MCF 10A (cell line): ENCODE data around the gene POLR2E. TPM values are rescaled to one million over a fixed set of nuclear protein-coding genes. Genes with fewer than 3 reads are reported as not detected.

Source experiments
- BruUV-seq: library from RNA; stranded (reverse); fragments of 400-500 nt; replicated peaks from 2 replicates; lab custom pipeline; 2021; lab: Mats Ljungman, UMichigan
- CTCF ChIA-PET: fragments of 300-600 bp; sonication (Branson Sonifier 250); formaldehyde crosslinking; extraction: SDS; loops from one replicate; lab custom pipeline; 2021; ENCODE audit warnings: antibody characterized with exemption, inconsistent platforms; lab: Yijun Ruan, JAX
- POLR2A ChIA-PET: fragments of 300-600, 350-650 bp; sonication (Branson Sonifier 250); formaldehyde crosslinking; extraction: SDS; loops from one replicate; lab custom pipeline; 2020; ENCODE audit warnings: antibody characterized with exemption, inconsistent platforms; lab: Yijun Ruan, JAX
- DNase-seq: peaks from one replicate; pipeline ENCODE4 v3.0.0-alpha.2; 2018; ENCODE audit not compliant: unreplicated experiment
- H3K27ac Mint-ChIP-seq: one replicate; pipeline ENCODE4 v1.8.0; 2022; ENCODE audit warnings: mild to moderate bottlenecking, low read depth, mixed read lengths; ENCODE audit not compliant: unreplicated experiment
- H3K27me3 Mint-ChIP-seq: one replicate; pipeline ENCODE4 v1.8.0; 2022; ENCODE audit warnings: mixed read lengths; ENCODE audit not compliant: insufficient read depth, unreplicated experiment
- H3K36me3 Mint-ChIP-seq: one replicate; pipeline ENCODE4 v1.8.0; 2022; ENCODE audit warnings: mild to moderate bottlenecking, moderate library complexity, mixed read lengths; ENCODE audit not compliant: insufficient read depth, unreplicated experiment
- H3K4me1 Mint-ChIP-seq: one replicate; pipeline ENCODE4 v1.8.0; 2022; ENCODE audit warnings: mixed read lengths; ENCODE audit not compliant: insufficient read depth, unreplicated experiment
- H3K4me3 Mint-ChIP-seq: one replicate; pipeline ENCODE4 v1.8.0; 2022; ENCODE audit warnings: mild to moderate bottlenecking, moderate library complexity, mixed read lengths; ENCODE audit not compliant: unreplicated experiment
- H3K9me3 Mint-ChIP-seq: one replicate; pipeline ENCODE4 v1.8.0; 2022; ENCODE audit warnings: mixed read lengths; ENCODE audit not compliant: unreplicated experiment
- intact Hi-C: fragments of 100-400 bp; cut with micrococcal nuclease; formaldehyde crosslinking; loops from 2 replicates; pipeline ENCODE4 v1.14.1; 2022
- total RNA-seq: library from RNA; stranded (reverse); gene quantifications from 2 replicates; pipeline ENCODE4 v1.2.3, GENCODE V29; 2022
- TF ChIP-seq, protein P1 (sequence below): fragments of 200-600 bp; IDR thresholded peaks from one replicate; pipeline ENCODE4 v1.8.0; 2022; ENCODE audit warnings: antibody characterized with exemption, mild to moderate bottlenecking; ENCODE audit not compliant: unreplicated experiment

Gene POLR2E
- total RNA-seq, 1 experiment from 2014 or later: 184 TPM

DNA sequence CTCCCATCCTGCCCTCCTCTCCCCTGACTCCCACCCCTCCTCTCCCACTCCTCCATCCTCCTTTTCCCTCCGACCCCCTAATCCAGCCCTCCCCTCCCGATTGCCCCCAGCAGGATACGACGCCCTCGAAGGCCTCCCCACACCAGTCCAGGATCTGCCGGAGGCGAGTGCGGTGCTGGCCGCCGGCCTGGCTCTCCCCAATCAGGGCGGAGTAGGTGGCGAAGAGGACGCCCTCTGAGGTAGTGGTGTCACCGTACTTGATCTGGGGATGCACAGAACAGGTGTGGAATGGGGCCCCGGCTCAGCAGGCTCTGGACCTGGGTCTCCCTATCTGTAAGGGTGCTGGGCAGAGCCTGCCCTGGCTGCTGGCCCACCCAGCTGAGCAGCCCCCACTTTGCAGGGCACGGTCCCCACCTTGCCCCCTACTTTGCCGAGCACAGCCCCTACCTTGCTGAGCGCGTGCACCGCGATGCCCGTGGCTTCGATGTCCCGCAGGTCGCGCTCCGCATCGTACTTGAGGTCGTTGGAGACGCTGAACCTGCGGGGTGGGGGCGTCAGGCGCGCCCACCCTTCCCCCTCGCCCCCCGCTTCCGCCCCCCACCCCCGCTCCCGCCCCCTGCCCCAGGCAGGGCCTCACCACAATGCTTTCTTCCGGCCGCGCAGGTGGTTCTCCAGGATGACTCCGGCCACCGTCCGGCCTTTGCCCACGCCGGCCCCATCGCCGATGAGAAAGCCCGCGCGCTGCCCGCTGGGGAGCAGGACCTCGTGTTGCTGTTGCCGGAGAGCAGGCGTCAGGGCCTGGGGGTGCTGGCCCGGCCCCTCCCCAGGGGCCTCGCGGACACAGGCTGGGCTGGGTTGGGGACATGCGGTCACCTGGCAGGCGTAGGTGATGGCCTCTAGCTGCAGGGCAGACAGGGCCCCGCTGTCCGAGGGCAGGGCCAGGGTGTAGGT lies 27.1 kb upstream of the POLR2E start:
- Mint-ChIP-seq H3K9me3 (no peaks in the 10 kb centered on the region), H3K4me3 (no peak overlapping the region), H3K27me3 (no peaks in the 10 kb centered on the region), H3K4me1 (no peaks in the 10 kb centered on the region), H3K36me3 (peaks cover 95% of the 10 kb centered on the region), H3K27ac (peak overlapping the region; percentile 35)
- POLR2A ChIA-PET: interaction anchor here (1.2 to 1.6 kb wide), 2 partner anchors 33 to 88 kb away, joined by 4 read pairs; no protein-coding TSS in a partner anchor
- TF ChIP-seq, protein P1, sequence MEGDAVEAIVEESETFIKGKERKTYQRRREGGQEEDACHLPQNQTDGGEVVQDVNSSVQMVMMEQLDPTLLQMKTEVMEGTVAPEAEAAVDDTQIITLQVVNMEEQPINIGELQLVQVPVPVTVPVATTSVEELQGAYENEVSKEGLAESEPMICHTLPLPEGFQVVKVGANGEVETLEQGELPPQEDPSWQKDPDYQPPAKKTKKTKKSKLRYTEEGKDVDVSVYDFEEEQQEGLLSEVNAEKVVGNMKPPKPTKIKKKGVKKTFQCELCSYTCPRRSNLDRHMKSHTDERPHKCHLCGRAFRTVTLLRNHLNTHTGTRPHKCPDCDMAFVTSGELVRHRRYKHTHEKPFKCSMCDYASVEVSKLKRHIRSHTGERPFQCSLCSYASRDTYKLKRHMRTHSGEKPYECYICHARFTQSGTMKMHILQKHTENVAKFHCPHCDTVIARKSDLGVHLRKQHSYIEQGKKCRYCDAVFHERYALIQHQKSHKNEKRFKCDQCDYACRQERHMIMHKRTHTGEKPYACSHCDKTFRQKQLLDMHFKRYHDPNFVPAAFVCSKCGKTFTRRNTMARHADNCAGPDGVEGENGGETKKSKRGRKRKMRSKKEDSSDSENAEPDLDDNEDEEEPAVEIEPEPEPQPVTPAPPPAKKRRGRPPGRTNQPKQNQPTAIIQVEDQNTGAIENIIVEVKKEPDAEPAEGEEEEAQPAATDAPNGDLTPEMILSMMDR: no peak
- CTCF ChIA-PET: interaction anchor here (0.6 to 0.7 kb wide), 2 partner anchors 9 to 33 kb away, joined by 3 read pairs; no protein-coding TSS in a partner anchor
- BruUV-seq: no TSS peak
- no peak for DNase-seq
- intact Hi-C loops: no loop called here

GRCh38 chr19:1121395-1121794 lies 26.2 kb upstream of the POLR2E start:
- Mint-ChIP-seq H3K27ac (no peak overlapping the region), H3K4me1 (no peaks in the 10 kb centered on the region), H3K36me3 (peaks cover 95% of the 10 kb centered on the region), H3K4me3 (no peak overlapping the region), H3K27me3 (no peaks in the 10 kb centered on the region), H3K9me3 (no peaks in the 10 kb centered on the region)
- no peak for DNase-seq
- POLR2A ChIA-PET: interaction anchor here (1.3 to 1.5 kb wide), 2 partner anchors 13 to 19 kb away, joined by 3 to 7 read pairs; no protein-coding TSS in a partner anchor
- TF ChIP-seq, protein P1: no peak
- CTCF ChIA-PET: interaction anchor here (0.8 kb wide), 1 partner anchor 73 kb away, joined by 3 read pairs; no protein-coding TSS in a partner anchor
- no TSS peak for BruUV-seq
- intact Hi-C loops: no loop called here

GRCh38 chr19:1119475-1120217 lies 24.5 kb upstream of the POLR2E start:
- intact Hi-C loops: no loop called here

More at GRCh38 chr19:1119475-1120217, 24.5 kb upstream of the POLR2E start:
- Mint-ChIP-seq H3K27ac (no peak overlapping the region), H3K36me3 (peaks cover 95% of the 10 kb centered on the region), H3K27me3 (no peaks in the 10 kb centered on the region), H3K4me1 (no peaks in the 10 kb centered on the region), H3K4me3 (no peak overlapping the region), H3K9me3 (no peaks in the 10 kb centered on the region)
- POLR2A ChIA-PET: interaction anchor here (0.6 to 1.3 kb wide), 5 partner anchors 17 to 55 kb away, joined by 3 to 7 read pairs (median 3); no protein-coding TSS in a partner anchor
- CTCF ChIA-PET: no interaction called here
- BruUV-seq: no TSS peak
- TF ChIP-seq, protein P1: no peak
- no peak for DNase-seq
